ENCODE measurements around the gene POLR3G.
A peak's percentile ranks its signal among the peaks of the same experiment; 100 is the strongest.

POLR3G gene

DNA sequence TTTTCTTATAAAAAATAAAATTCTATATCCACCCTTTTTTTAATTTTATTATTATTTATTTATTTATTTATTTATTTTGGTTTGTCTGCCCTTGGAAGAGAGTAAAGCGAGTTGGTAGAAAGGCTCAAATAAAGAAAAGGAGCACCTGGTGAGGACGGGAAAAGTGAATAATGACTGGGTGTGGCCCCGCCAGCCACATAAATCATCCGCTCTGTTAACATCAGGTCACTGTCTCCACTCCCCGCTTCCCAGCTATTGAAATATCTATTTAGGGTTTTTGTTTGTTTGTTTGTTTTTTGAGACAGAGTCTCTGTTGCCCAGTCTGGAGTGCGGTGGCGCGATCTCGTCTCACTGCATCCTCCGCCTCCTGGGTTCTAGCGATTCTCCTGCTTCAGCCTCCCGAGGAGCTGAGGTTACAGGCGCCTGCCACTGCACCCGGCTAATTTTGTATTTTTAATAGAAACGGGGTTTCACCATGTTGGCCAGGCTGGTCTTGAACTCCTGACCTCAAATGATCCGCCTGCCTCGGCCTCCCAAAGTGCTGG lies 844 bp downstream of the POLR3G start:
- Histone ChIP-seq H3K79me2 (ENCODE audit: control insufficient read depth, insufficient read depth, low read length, unreplicated experiment) (peaks cover 44% of the 10 kb centered on the region), H3K27ac (ENCODE audit: low read depth, low read length) (no peak overlapping the region), H2AFZ (ENCODE audit: low read length, unreplicated experiment) (no peak overlapping the region), H3K4me3 (ENCODE audit: low read depth, low read length) (peak overlapping the region; percentile 95), H3K4me1 (ENCODE audit: control insufficient read depth, insufficient read depth, low read length, unreplicated experiment) (peaks cover 19% of the 10 kb centered on the region), H3K27me3 (ENCODE audit: insufficient read depth, low read length) (no peaks in the 10 kb centered on the region), H3K36me3 (ENCODE audit: insufficient read depth, low read length) (0 out of 2 replicates have a peak, but pooled peaks cover 8% of the 10 kb centered on the region)

DNA sequence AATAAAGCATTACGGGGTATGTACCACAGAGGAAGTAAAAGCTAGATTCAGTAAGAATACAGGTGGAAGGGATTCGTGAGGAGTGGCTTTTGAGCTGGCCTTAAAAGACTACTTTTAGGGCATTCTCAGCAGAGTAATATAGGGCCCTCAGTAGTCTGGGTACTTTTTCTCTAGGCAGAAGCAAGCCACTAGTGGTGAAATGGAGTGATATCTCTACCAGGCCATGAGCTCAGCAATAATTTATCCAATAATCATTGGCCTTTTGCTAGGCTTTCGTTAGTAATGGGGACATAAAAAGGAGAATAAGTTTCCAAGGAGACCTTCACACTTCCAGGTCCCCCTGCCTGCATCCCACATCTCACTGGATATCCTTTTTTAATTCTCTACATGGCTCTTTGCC lies 1.7 kb downstream of the POLR3G start:
- H3K36me3 ChIP-seq (ENCODE audit: insufficient read depth, low read length): 0 out of 2 replicates have a peak, but pooled peaks cover 4% of the 10 kb centered on the region
- peaks cover 19% of the 10 kb centered on the region for H3K4me1 ChIP-seq (ENCODE audit: control insufficient read depth, insufficient read depth, low read length, unreplicated experiment)
- peak overlapping the region; percentile 64; the same call in 1 of the 2 replicates for H3K4me3 ChIP-seq (ENCODE audit: low read depth, low read length)
- peaks cover 37% of the 10 kb centered on the region for H3K79me2 ChIP-seq (ENCODE audit: control insufficient read depth, insufficient read depth, low read length, unreplicated experiment)
- H2AFZ ChIP-seq (ENCODE audit: low read length, unreplicated experiment): no peak overlapping the region
- no peaks in the 10 kb centered on the region for H3K27me3 ChIP-seq (ENCODE audit: insufficient read depth, low read length)
- H3K27ac ChIP-seq (ENCODE audit: low read depth, low read length): no peak overlapping the region

DNA sequence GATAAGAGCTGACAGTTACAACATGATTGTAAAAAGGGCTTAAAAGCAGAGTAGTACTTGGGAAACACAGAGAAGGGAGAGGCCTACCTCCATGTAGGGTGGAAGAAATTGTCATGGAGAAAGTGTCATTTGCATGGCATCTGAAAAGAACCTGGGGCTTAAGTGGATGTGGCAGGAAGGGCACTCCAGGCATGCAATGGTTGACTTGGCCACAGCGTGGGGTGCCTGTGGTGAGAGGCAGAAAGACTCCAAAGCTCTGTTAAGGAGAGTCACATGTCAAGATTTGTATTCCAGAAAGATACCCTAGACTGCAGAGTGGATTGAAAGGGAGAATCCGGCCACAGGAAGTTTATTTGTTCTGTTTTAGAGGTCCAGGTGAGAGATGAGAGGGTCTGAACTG lies 2.4 kb downstream of the POLR3G start:
- H3K4me3 ChIP-seq (ENCODE audit: low read depth, low read length): peak overlapping the region; percentile 62
- H3K79me2 ChIP-seq (ENCODE audit: control insufficient read depth, insufficient read depth, low read length, unreplicated experiment): peaks cover 31% of the 10 kb centered on the region
- H3K27me3 ChIP-seq (ENCODE audit: insufficient read depth, low read length): no peaks in the 10 kb centered on the region
- H3K36me3 ChIP-seq (ENCODE audit: insufficient read depth, low read length): no peaks in the 10 kb centered on the region
- H2AFZ ChIP-seq (ENCODE audit: low read length, unreplicated experiment): peak overlapping the region; percentile 71
- 0 out of 2 replicates have a peak overlapping the region, but pooled peaks have one; percentile 2 for H3K27ac ChIP-seq (ENCODE audit: low read depth, low read length)
- peaks cover 19% of the 10 kb centered on the region for H3K4me1 ChIP-seq (ENCODE audit: control insufficient read depth, insufficient read depth, low read length, unreplicated experiment)

DNA sequence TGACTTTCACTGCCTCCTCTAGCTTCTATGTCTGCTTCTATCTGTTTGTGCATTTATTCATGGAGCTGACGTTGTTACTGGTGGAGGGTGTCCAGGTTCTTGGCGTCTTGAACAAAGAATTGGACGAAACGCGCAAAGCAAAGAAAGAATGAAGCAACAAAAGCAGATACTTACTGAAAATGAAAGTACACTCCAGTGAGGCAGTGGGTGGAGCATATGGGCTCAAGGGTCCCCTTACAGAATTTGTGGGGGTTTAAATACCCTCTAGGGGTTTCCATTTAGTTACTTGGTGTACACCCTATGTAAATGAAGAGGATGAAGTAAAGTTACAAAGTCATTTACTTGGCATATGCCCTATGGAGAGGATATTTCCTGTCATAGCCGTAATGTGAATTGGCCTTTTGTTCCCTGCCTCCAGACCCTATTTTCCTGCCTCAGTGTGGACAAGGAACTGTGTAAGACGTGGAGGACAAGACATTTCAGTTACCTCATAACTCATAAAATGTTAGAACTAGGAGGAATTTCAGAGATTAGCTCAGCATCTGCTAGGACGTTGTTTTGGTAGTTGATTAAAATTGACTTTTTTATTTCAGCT lies 3.1 kb downstream of the POLR3G start:
- H3K79me2 ChIP-seq (ENCODE audit: control insufficient read depth, insufficient read depth, low read length, unreplicated experiment): peaks cover 25% of the 10 kb centered on the region
- H3K4me3 ChIP-seq (ENCODE audit: low read depth, low read length): peak overlapping the region; percentile 62
- no peaks in the 10 kb centered on the region for H3K27me3 ChIP-seq (ENCODE audit: insufficient read depth, low read length)
- peaks cover 13% of the 10 kb centered on the region for H3K4me1 ChIP-seq (ENCODE audit: control insufficient read depth, insufficient read depth, low read length, unreplicated experiment)
- 0 out of 2 replicates have a peak overlapping the region, but pooled peaks have one; percentile 2 for H3K27ac ChIP-seq (ENCODE audit: low read depth, low read length)
- H3K36me3 ChIP-seq (ENCODE audit: insufficient read depth, low read length): no peaks in the 10 kb centered on the region
- peak overlapping the region; percentile 69 for H2AFZ ChIP-seq (ENCODE audit: low read length, unreplicated experiment)

DNA sequence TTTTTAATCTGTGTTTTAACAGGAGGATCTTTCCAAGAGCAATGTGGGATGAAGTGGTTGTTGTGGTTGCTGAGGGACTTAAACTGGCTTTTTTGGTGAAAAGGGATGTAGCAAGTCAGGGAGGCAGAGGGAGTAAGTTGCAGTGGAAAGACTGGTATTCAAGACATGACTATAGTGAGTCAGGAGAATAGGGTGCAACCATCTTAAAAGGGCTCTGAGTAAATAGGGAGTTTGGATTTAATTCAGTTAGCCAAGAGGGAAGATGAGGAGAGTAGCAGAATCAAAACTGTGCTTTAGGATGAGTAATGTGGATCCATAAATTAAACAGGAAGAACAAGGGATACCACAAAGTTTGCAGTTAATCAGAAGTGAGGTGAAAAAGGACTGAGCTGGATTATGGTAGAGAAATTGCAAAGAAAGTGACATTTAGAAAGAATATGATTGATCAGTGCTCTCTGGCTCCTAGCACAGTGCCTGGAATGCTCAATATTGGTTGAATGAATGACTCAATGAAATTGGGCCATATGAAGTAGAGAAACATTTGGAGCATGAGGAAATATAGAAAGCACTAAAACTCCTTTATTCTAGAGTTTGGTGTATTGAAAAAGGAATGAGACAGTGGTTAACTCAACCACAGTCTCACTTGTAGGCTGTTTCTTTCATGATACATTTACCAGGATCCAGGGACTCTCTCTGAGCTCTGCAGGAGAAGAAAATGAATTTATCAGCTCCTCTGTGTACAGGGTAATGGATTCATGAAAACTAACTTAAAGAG lies 5.1 kb downstream of the POLR3G start:
- H2AFZ ChIP-seq (ENCODE audit: low read length, unreplicated experiment): no peak overlapping the region
- peaks cover 18% of the 10 kb centered on the region for H3K4me1 ChIP-seq (ENCODE audit: control insufficient read depth, insufficient read depth, low read length, unreplicated experiment)
- H3K27ac ChIP-seq (ENCODE audit: low read depth, low read length): peak overlapping the region; percentile 19; the same call in 1 of the 2 replicates
- H3K79me2 ChIP-seq (ENCODE audit: control insufficient read depth, insufficient read depth, low read length, unreplicated experiment): peaks cover 16% of the 10 kb centered on the region
- no peaks in the 10 kb centered on the region for H3K36me3 ChIP-seq (ENCODE audit: insufficient read depth, low read length)
- no peak overlapping the region for H3K4me3 ChIP-seq (ENCODE audit: low read depth, low read length)
- H3K27me3 ChIP-seq (ENCODE audit: insufficient read depth, low read length): no peaks in the 10 kb centered on the region

DNA sequence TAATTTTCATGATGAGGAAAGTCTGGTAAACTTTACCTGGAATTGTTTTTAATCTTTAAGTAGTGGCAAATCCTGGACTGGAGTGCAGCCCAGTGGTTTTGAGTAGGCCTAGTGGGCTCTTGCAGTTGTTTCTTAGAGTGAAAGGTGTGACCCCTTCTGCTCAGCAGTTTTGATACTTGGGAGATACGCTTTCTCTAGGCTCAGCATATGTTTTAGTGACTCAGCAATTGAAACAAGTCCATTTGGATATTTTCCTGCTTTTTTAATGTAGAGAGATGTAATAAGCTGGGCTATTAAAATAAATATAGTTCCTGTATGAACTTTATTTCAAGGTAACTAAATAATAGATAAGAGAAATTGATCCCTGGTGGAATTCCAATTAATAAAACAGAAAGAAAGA lies 6.0 kb downstream of the POLR3G start:
- peaks cover 9% of the 10 kb centered on the region for H3K79me2 ChIP-seq (ENCODE audit: control insufficient read depth, insufficient read depth, low read length, unreplicated experiment)
- H3K4me1 ChIP-seq (ENCODE audit: control insufficient read depth, insufficient read depth, low read length, unreplicated experiment): peaks cover 18% of the 10 kb centered on the region
- H2AFZ ChIP-seq (ENCODE audit: low read length, unreplicated experiment): no peak overlapping the region
- no peaks in the 10 kb centered on the region for H3K27me3 ChIP-seq (ENCODE audit: insufficient read depth, low read length)
- H3K27ac ChIP-seq (ENCODE audit: low read depth, low read length): no peak overlapping the region
- H3K4me3 ChIP-seq (ENCODE audit: low read depth, low read length): no peak overlapping the region
- no peaks in the 10 kb centered on the region for H3K36me3 ChIP-seq (ENCODE audit: insufficient read depth, low read length)

DNA sequence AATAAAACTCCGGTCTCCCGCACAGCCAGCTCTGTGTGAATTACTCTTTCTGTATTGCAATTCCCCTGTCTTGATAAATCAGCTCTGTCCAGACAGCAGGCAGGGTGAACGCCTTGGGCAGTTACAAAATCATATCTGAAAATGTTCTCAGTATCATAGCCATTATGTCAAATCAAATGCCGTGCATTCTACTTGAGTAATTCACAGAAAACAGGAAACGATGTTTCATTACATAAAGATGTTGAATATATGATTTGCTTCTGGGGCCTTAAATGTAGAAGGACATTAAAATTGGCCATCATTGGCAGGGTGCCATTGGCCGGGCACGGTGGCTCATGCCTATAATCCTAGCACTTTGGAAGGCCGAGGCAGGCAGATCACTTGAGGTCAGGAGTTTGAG lies 8.5 kb downstream of the POLR3G start:
- peaks cover 6% of the 10 kb centered on the region; the same call in 1 of the 2 replicates for H3K36me3 ChIP-seq (ENCODE audit: insufficient read depth, low read length)
- H3K27ac ChIP-seq (ENCODE audit: low read depth, low read length): no peak overlapping the region
- no peak overlapping the region for H3K4me3 ChIP-seq (ENCODE audit: low read depth, low read length)
- no peaks in the 10 kb centered on the region for H3K27me3 ChIP-seq (ENCODE audit: insufficient read depth, low read length)
- H3K79me2 ChIP-seq (ENCODE audit: control insufficient read depth, insufficient read depth, low read length, unreplicated experiment): no peaks in the 10 kb centered on the region
- no peak overlapping the region for H2AFZ ChIP-seq (ENCODE audit: low read length, unreplicated experiment)
- peaks cover 12% of the 10 kb centered on the region for H3K4me1 ChIP-seq (ENCODE audit: control insufficient read depth, insufficient read depth, low read length, unreplicated experiment)

DNA sequence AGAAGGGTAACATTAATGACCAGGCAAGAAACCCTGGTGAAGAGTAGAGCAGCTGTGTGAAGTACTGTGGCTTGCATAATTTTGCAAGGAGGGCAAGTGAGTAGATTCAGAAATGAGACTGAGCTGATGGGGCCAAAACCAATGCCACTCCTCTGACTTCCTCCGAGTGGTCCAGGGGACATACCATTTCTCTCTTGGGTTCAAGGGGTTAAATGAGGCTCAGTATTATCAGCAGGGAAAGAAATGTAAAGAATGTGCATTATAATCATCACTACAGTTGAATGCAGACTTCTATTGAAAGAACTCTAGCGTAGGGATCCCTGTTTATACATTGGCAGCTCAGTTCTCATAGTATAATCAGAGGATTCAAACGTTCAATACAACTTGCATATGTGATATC lies 9.9 kb downstream of the POLR3G start:
- peaks cover 6% of the 10 kb centered on the region; the same call in 1 of the 2 replicates for H3K36me3 ChIP-seq (ENCODE audit: insufficient read depth, low read length)

GRCh38 chr5:90488791-90489190 lies 14.1 kb downstream of the POLR3G start:
- H3K79me2 ChIP-seq (ENCODE audit: control insufficient read depth, insufficient read depth, low read length, unreplicated experiment): no peaks in the 10 kb centered on the region
- H3K4me1 ChIP-seq (ENCODE audit: control insufficient read depth, insufficient read depth, low read length, unreplicated experiment): peaks cover 10% of the 10 kb centered on the region
- peak overlapping the region; percentile 16 for H2AFZ ChIP-seq (ENCODE audit: low read length, unreplicated experiment)
- H3K36me3 ChIP-seq (ENCODE audit: insufficient read depth, low read length): peaks cover 6% of the 10 kb centered on the region; the same call in 1 of the 2 replicates
- no peak overlapping the region for H3K4me3 ChIP-seq (ENCODE audit: low read depth, low read length)
- peak overlapping the region; percentile 37 for H3K27ac ChIP-seq (ENCODE audit: low read depth, low read length)
- H3K27me3 ChIP-seq (ENCODE audit: insufficient read depth, low read length): no peaks in the 10 kb centered on the region

More for the DNA sequence above, 9.9 kb downstream of the POLR3G start:
- H3K27me3 ChIP-seq (ENCODE audit: insufficient read depth, low read length): no peaks in the 10 kb centered on the region
- H3K4me3 ChIP-seq (ENCODE audit: low read depth, low read length): no peak overlapping the region
- H3K27ac ChIP-seq (ENCODE audit: low read depth, low read length): no peak overlapping the region
- H2AFZ ChIP-seq (ENCODE audit: low read length, unreplicated experiment): no peak overlapping the region
- H3K4me1 ChIP-seq (ENCODE audit: control insufficient read depth, insufficient read depth, low read length, unreplicated experiment): peaks cover 15% of the 10 kb centered on the region
- no peaks in the 10 kb centered on the region for H3K79me2 ChIP-seq (ENCODE audit: control insufficient read depth, insufficient read depth, low read length, unreplicated experiment)

DNA sequence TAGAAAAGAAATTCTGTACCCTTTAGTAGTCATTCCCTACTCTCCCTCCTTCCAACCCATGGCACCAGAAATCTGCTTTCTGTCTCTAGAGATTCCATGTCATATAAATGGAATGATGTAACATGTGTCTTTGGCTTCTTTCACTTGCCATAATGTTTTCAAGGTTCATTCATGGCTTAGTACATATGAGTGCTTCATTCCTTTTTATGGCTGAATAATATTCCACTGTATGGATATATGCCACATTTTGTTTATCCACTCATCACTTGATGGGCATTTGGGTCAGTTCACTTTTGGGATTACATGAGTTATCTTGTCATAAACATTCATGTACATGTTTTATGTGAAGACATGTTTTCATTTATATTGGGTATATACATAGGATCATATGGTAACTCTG lies 19.4 kb downstream of the POLR3G start:
- Histone ChIP-seq H3K27ac (ENCODE audit: low read depth, low read length) (no peak overlapping the region), H3K79me2 (ENCODE audit: control insufficient read depth, insufficient read depth, low read length, unreplicated experiment) (no peaks in the 10 kb centered on the region), H3K4me1 (ENCODE audit: control insufficient read depth, insufficient read depth, low read length, unreplicated experiment) (no peaks in the 10 kb centered on the region), H3K27me3 (ENCODE audit: insufficient read depth, low read length) (no peaks in the 10 kb centered on the region), H3K36me3 (ENCODE audit: insufficient read depth, low read length) (peaks cover 14% of the 10 kb centered on the region), H2AFZ (ENCODE audit: low read length, unreplicated experiment) (no peak overlapping the region), H3K4me3 (ENCODE audit: low read depth, low read length) (no peak overlapping the region)

Data from ACC112 (cell line).